ENCODE data around the gene KRTAP13-2.

DNA sequence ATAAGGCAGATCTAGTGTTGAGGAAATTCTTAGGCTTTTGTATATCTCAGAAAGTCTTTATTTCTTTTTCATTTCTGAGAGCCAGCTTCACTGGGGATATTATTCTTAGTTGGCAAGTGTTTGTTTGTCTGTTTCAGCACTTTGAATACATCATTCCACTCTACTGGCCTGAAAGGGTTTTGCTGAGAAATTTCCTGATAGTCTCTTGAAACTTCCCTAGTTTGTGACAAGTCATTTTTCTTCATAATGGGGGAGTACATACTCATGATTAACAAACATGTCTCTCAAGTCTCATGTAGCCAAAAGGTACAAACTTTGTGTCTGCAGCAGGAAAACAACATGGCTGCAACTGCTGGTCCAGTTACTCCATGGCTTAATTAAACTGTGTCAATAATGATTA, 45.7 kb downstream of the KRTAP13-2 start:
- no peak for TF ChIP-seq POLR2AphosphoS5 (IDR thresholded peaks at IDR 0.05; ENCODE audit: low read depth, low read length)
- TF ChIP-seq, protein P1, sequence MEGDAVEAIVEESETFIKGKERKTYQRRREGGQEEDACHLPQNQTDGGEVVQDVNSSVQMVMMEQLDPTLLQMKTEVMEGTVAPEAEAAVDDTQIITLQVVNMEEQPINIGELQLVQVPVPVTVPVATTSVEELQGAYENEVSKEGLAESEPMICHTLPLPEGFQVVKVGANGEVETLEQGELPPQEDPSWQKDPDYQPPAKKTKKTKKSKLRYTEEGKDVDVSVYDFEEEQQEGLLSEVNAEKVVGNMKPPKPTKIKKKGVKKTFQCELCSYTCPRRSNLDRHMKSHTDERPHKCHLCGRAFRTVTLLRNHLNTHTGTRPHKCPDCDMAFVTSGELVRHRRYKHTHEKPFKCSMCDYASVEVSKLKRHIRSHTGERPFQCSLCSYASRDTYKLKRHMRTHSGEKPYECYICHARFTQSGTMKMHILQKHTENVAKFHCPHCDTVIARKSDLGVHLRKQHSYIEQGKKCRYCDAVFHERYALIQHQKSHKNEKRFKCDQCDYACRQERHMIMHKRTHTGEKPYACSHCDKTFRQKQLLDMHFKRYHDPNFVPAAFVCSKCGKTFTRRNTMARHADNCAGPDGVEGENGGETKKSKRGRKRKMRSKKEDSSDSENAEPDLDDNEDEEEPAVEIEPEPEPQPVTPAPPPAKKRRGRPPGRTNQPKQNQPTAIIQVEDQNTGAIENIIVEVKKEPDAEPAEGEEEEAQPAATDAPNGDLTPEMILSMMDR (IDR thresholded peaks at IDR 0.05), result no peak
- no peak for TF ChIP-seq ELF1 (IDR thresholded peaks at IDR 0.05)
- TF ChIP-seq RCOR1 (IDR thresholded peaks at IDR 0.05; ENCODE audit: low read length), result no peak
